HG03039 (cell line): ENCODE data around the gene RIMKLB.
"Not testable (repeated sequence)": the region's sequence is repeated elsewhere in the genome, so short reads cannot be mapped to it uniquely, and the experiment has no call there.

Experiments
- ATAC-seq: cut with Tn5 transposase; IDR thresholded peaks from one replicate; pipeline ENCODE4 v1.9.1; 2021; ENCODE audit warnings: mild to moderate bottlenecking, moderate library complexity; ENCODE audit not compliant: unreplicated experiment

RIMKLB gene

GRCh38 chr12:8816448-8817050, 118.8 kb downstream of the RIMKLB start:
- ATAC-seq: no peak

GRCh38 chr12:8817856-8818255, 120.1 kb downstream of the RIMKLB start:
- ATAC-seq: no peak

GRCh38 chr12:8818526-8818925, 120.7 kb downstream of the RIMKLB start:
- no peak for ATAC-seq

GRCh38 chr12:8819666-8819980, 121.8 kb downstream of the RIMKLB start:
- no peak for ATAC-seq

GRCh38 chr12:8820676-8821407, 123.1 kb downstream of the RIMKLB start:
- not testable (repeated sequence) for ATAC-seq

GRCh38 chr12:8821591-8821990, 123.8 kb downstream of the RIMKLB start:
- ATAC-seq: no peak

GRCh38 chr12:8822298-8822697, 124.5 kb downstream of the RIMKLB start, which contains the start of gene A2ML1:
Gene A2ML1, plus strand, starts transcription at chr12:8822621. Its CDS starts 31 bp downstream, at chr12:8822652.
- no peak for ATAC-seq

- ATAC-seq: no peak
Observed at GRCh38 chr12:8823565-8824300, 125.9 kb downstream of the RIMKLB start.

- ATAC-seq: no peak
Observed at GRCh38 chr12:8827551-8828256, 129.9 kb downstream of the RIMKLB start.

- ATAC-seq: no peak
Observed at GRCh38 chr12:8828257-8829124, 130.7 kb downstream of the RIMKLB start.

- no peak for ATAC-seq
Observed at GRCh38 chr12:8829125-8829518, 131.3 kb downstream of the RIMKLB start.

- ATAC-seq: no peak
Observed at GRCh38 chr12:8829621-8830020, 131.8 kb downstream of the RIMKLB start.

- ATAC-seq: no peak
Observed at GRCh38 chr12:8831116-8831515, 133.3 kb downstream of the RIMKLB start.

- ATAC-seq: no peak
Observed at GRCh38 chr12:8832500-8832899, 134.7 kb downstream of the RIMKLB start.
